Upper lobe of left lung (tissue), 4 donors: ENCODE measurements around the gene NDUFAF3.

Experiments
- POLR2AphosphoS5 ChIP-seq, 2 donors: sonication (generic); formaldehyde crosslinking; IDR thresholded peaks; one replicate each; pipeline ENCODE4 v1.5.1; 2017; ENCODE audit warnings: antibody characterized with exemption in 2 of 2
- TF ChIP-seq, protein P1 (sequence below), 6 experiments: fragments of 450-650 bp in 4 of 6; fragments of 200-600 bp in 2 of 6; sonication (generic) in 2 of 6; IDR thresholded peaks; one replicate each; pipeline ENCODE4 v1.5.1; 2016 to 2019; ENCODE audit warnings: antibody characterized with exemption in 6 of 6

DNA sequence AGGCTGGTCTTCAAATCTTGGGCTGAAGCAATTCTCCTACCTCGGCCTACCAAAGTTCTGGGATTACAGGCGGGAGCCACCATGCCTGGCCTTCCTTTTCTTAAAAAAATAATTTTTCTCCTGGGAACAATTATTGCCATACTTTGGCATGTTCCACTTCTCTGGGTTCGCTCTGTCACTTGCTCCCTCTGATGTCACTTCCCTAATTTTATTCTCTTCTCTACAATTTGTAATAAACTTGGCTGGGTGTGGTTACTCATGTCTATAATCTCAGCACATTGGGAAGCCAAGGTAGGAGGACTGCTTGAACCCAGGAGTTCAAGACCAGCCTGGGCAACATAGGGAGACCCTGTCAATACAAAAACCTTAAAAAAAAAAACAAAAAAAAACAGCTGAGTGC, 13.4 kb downstream of the NDUFAF3 start:
- TF ChIP-seq, protein P1, sequence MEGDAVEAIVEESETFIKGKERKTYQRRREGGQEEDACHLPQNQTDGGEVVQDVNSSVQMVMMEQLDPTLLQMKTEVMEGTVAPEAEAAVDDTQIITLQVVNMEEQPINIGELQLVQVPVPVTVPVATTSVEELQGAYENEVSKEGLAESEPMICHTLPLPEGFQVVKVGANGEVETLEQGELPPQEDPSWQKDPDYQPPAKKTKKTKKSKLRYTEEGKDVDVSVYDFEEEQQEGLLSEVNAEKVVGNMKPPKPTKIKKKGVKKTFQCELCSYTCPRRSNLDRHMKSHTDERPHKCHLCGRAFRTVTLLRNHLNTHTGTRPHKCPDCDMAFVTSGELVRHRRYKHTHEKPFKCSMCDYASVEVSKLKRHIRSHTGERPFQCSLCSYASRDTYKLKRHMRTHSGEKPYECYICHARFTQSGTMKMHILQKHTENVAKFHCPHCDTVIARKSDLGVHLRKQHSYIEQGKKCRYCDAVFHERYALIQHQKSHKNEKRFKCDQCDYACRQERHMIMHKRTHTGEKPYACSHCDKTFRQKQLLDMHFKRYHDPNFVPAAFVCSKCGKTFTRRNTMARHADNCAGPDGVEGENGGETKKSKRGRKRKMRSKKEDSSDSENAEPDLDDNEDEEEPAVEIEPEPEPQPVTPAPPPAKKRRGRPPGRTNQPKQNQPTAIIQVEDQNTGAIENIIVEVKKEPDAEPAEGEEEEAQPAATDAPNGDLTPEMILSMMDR (IDR thresholded peaks at IDR 0.05): no peak
- TF ChIP-seq POLR2AphosphoS5 (IDR thresholded peaks at IDR 0.05): no peak
